ENCODE data around the gene WNT11.

Gene WNT11

GRCh38 chr11:76193219-76193618 is 13.1 kb downstream of the WNT11 start:
- H3K4me3 ChIP-seq (ENCODE audit: low read length), result no peak overlapping the region
- no peak overlapping the region for H2AFZ ChIP-seq (ENCODE audit: low read length)
- H3K4me1 ChIP-seq (ENCODE audit: low read length), result no peaks in the 10 kb centered on the region
- no peaks in the 10 kb centered on the region for H3K9me2 ChIP-seq (replicated peaks; ENCODE audit: insufficient read depth, low read length)
- H3K4me2 ChIP-seq (ENCODE audit: low read depth, low read length), result no peak overlapping the region
- no peak for DNase-seq
- TF ChIP-seq CTCF (IDR thresholded peaks at IDR 0.05; ENCODE audit: low read length) (no peak), EZH2 (optimal IDR thresholded peaks at IDR 0.05; ENCODE audit: low read depth, low read length) (no peak), EZH2phosphoT487 (IDR thresholded peaks at IDR 0.05; ENCODE audit: low read length) (no peak)
- no peak overlapping the region for H3K27ac ChIP-seq (ENCODE audit: low read length)
- H3K9me3 ChIP-seq (replicated peaks; ENCODE audit: insufficient read depth, low read length), result no peaks in the 10 kb centered on the region
- H3K9ac ChIP-seq (ENCODE audit: low read length), result no peak overlapping the region
- no peaks in the 10 kb centered on the region for H3K27me3 ChIP-seq (replicated peaks; ENCODE audit: insufficient read depth, low read length)
- no peaks in the 10 kb centered on the region for H3F3A ChIP-seq (ENCODE audit: insufficient read depth, low read length)
- H3K79me2 ChIP-seq (ENCODE audit: low read length), result no peaks in the 10 kb centered on the region
- H3K36me3 ChIP-seq (replicated peaks; ENCODE audit: insufficient read depth, low read length), result no peaks in the 10 kb centered on the region
- H4K20me1 ChIP-seq (ENCODE audit: insufficient read depth, low read length), result no peaks in the 10 kb centered on the region

- Histone ChIP-seq H3K4me1 (ENCODE audit: low read length) (no peaks in the 10 kb centered on the region), H3K9me2 (replicated peaks; ENCODE audit: insufficient read depth, low read length) (no peaks in the 10 kb centered on the region), H3K27ac (ENCODE audit: low read length) (no peak overlapping the region), H3F3A (ENCODE audit: insufficient read depth, low read length) (no peaks in the 10 kb centered on the region), H3K4me3 (ENCODE audit: low read length) (no peak overlapping the region), H3K79me2 (ENCODE audit: low read length) (no peaks in the 10 kb centered on the region), H3K9me3 (replicated peaks; ENCODE audit: insufficient read depth, low read length) (no peaks in the 10 kb centered on the region), H2AFZ (ENCODE audit: low read length) (no peak overlapping the region), H3K27me3 (replicated peaks; ENCODE audit: insufficient read depth, low read length) (no peaks in the 10 kb centered on the region), H3K36me3 (replicated peaks; ENCODE audit: insufficient read depth, low read length) (no peaks in the 10 kb centered on the region), H4K20me1 (ENCODE audit: insufficient read depth, low read length) (no peaks in the 10 kb centered on the region), H3K9ac (ENCODE audit: low read length) (no peak overlapping the region), H3K4me2 (ENCODE audit: low read depth, low read length) (no peak overlapping the region)
- DNase-seq, result no peak
- TF ChIP-seq CTCF (IDR thresholded peaks at IDR 0.05; ENCODE audit: low read length), result no peak
- no peak for TF ChIP-seq EZH2phosphoT487 (IDR thresholded peaks at IDR 0.05; ENCODE audit: low read length)
- no peak for TF ChIP-seq EZH2 (optimal IDR thresholded peaks at IDR 0.05; ENCODE audit: low read depth, low read length)
Measured at GRCh38 chr11:76190376-76190775, 15.9 kb downstream of the WNT11 start.

GRCh38 chr11:76189682-76190081 is 16.6 kb downstream of the WNT11 start:
- Histone ChIP-seq H3K79me2 (ENCODE audit: low read length) (no peaks in the 10 kb centered on the region), H3K27ac (ENCODE audit: low read length) (no peak overlapping the region), H2AFZ (ENCODE audit: low read length) (no peak overlapping the region), H3K4me2 (ENCODE audit: low read depth, low read length) (no peak overlapping the region), H3F3A (ENCODE audit: insufficient read depth, low read length) (no peaks in the 10 kb centered on the region), H3K27me3 (replicated peaks; ENCODE audit: insufficient read depth, low read length) (no peaks in the 10 kb centered on the region), H3K4me1 (ENCODE audit: low read length) (no peaks in the 10 kb centered on the region), H3K9ac (ENCODE audit: low read length) (no peak overlapping the region), H3K36me3 (replicated peaks; ENCODE audit: insufficient read depth, low read length) (no peaks in the 10 kb centered on the region), H4K20me1 (ENCODE audit: insufficient read depth, low read length) (no peaks in the 10 kb centered on the region), H3K9me2 (replicated peaks; ENCODE audit: insufficient read depth, low read length) (no peaks in the 10 kb centered on the region), H3K4me3 (ENCODE audit: low read length) (no peak overlapping the region), H3K9me3 (replicated peaks; ENCODE audit: insufficient read depth, low read length) (no peaks in the 10 kb centered on the region)
- TF ChIP-seq CTCF (IDR thresholded peaks at IDR 0.05; ENCODE audit: low read length) (no peak), EZH2phosphoT487 (IDR thresholded peaks at IDR 0.05; ENCODE audit: low read length) (no peak), EZH2 (optimal IDR thresholded peaks at IDR 0.05; ENCODE audit: low read depth, low read length) (no peak)
- DNase-seq, result no peak

All from MM.1S (cell line).